H1 (cell line): Measurements from ENCODE around the gene PSPH. TPM values are rescaled to one million over a fixed set of nuclear protein-coding genes. Genes with fewer than 3 reads are reported as not detected.

Source experiments
- CTCF ChIA-PET: fragments of 300-600 bp; sonication (Branson Sonifier 250); formaldehyde crosslinking; loops from one replicate; lab custom pipeline; 2021; ENCODE audit not compliant: partially characterized antibody; lab: Charles Lee
- POLR2A ChIA-PET: fragments of 300-600 bp; sonication (Branson Sonifier 250); formaldehyde crosslinking; loops from one replicate; lab custom pipeline; 2021; ENCODE audit warnings: inconsistent platforms; ENCODE audit not compliant: partially characterized antibody; lab: Charles Lee
- DNase-seq, 2 experiments: peaks; one replicate each; pipeline versions ENCODE4 v3.0.0 to v3.0.0-alpha.2; 2010 to 2022; ENCODE audit warnings: low spot score in 2 of 2, low read depth in 1 of 2, mixed read lengths in 1 of 2
- FAIRE-seq: peaks from 2 replicates; lab custom pipeline; 2011; peaks lifted over from hg19 to GRCh38; lab: Jason Lieb, UNC
- H2AFZ ChIP-seq: 2 replicates; pipeline ENCODE4 v1.8.1; 2012; ENCODE audit warnings: low read length, inconsistent platforms
- H2AK5ac ChIP-seq: 2 replicates; pipeline ENCODE4 v1.6.1; 2013; ENCODE audit warnings: low read depth, low read length
- H2BK120ac ChIP-seq: replicated peaks from 2 replicates; pipeline ENCODE3; 2013; ENCODE audit warnings: low read depth, low read length, inconsistent platforms
- H2BK12ac ChIP-seq: 2 replicates; pipeline ENCODE4 v1.6.1; 2013; ENCODE audit warnings: low read depth, low read length
- H2BK15ac ChIP-seq: 2 replicates; pipeline ENCODE4 v1.6.1; 2013; ENCODE audit warnings: low read length
- H2BK20ac ChIP-seq: 2 replicates; pipeline ENCODE4 v1.6.1; 2013; ENCODE audit warnings: low read length
- H2BK5ac ChIP-seq: 2 replicates; pipeline ENCODE4 v1.6.1; 2013; ENCODE audit warnings: low read depth, low read length
- H3K14ac ChIP-seq: 2 replicates; pipeline ENCODE4 v1.6.1; 2013; ENCODE audit warnings: inconsistent platforms; ENCODE audit not compliant: insufficient read length
- H3K18ac ChIP-seq: 2 replicates; pipeline ENCODE4 v1.6.1; 2013; ENCODE audit warnings: low read length; ENCODE audit errors: extremely low read depth
- H3K23ac ChIP-seq: 2 replicates; pipeline ENCODE4 v1.6.1; 2013; ENCODE audit warnings: inconsistent platforms; ENCODE audit not compliant: insufficient read length
- H3K23me2 ChIP-seq: 2 replicates; pipeline ENCODE4 v1.6.1; 2013; ENCODE audit warnings: low read depth, low read length
- H3K27ac ChIP-seq: 2 replicates; pipeline ENCODE4 v1.6.1; 2011; ENCODE audit warnings: low read depth, low read length, inconsistent platforms
- H3K27me3 ChIP-seq, 4 experiments: replicated peaks in 1 of 4; 1 replicate in 1 of 4; 2 replicates in 3 of 4; pipeline versions ENCODE4 v1.6.1 to v1.8.1; 2011 to 2013; ENCODE audit warnings: low read length in 3 of 4, mild to moderate bottlenecking in 3 of 4, inconsistent platforms in 2 of 4, mixed read lengths in 2 of 4, moderate library complexity in 1 of 4; ENCODE audit not compliant: control insufficient read depth in 3 of 4, insufficient read depth in 3 of 4; ENCODE audit errors: extremely low read depth in 1 of 4
- H3K36me3 ChIP-seq, 4 experiments: 2 replicates each; pipeline versions ENCODE4 v1.6.1 to v1.8.1; 2011 to 2013; ENCODE audit warnings: mild to moderate bottlenecking in 4 of 4, low read length in 3 of 4, moderate library complexity in 2 of 4, control low read depth in 1 of 4, inconsistent platforms in 1 of 4; ENCODE audit not compliant: insufficient read depth in 4 of 4, control insufficient read depth in 2 of 4
- H3K4ac ChIP-seq: replicated peaks from 2 replicates; pipeline ENCODE3; 2013; ENCODE audit warnings: low read length, low read depth, mixed read lengths, inconsistent platforms; ENCODE audit not compliant: insufficient read length
- H3K4me1 ChIP-seq, 4 experiments: replicated peaks in 1 of 4; 1 replicate in 1 of 4; 2 replicates in 3 of 4; pipeline versions ENCODE4 v1.6.1 to v1.8.1; 2011 to 2013; ENCODE audit warnings: low read length in 3 of 4, inconsistent platforms in 2 of 4, mixed read lengths in 1 of 4; ENCODE audit not compliant: insufficient read depth in 4 of 4, control insufficient read depth in 3 of 4
- H3K4me2 ChIP-seq, 2 experiments: 2 replicates each; pipeline versions ENCODE4 v1.6.1 to v1.8.1; 2011 to 2013; ENCODE audit warnings: low read depth in 2 of 2, low read length in 2 of 2, control low read depth in 1 of 2, inconsistent platforms in 1 of 2, mild to moderate bottlenecking in 1 of 2; ENCODE audit not compliant: insufficient read depth in 1 of 2
- H3K4me3 ChIP-seq, 4 experiments: fragments of 200-600, 300-600 bp in 1 of 4; sonication (generic), shearing (Covaris generic), sonication (Bioruptor Twin) in 1 of 4; 2 replicates each; pipeline versions ENCODE4 v1.5.1 to v1.8.1; 2011 to 2016; ENCODE audit warnings: low read length in 4 of 4, low read depth in 3 of 4, control low read depth in 2 of 4, inconsistent platforms in 2 of 4, mild to moderate bottlenecking in 2 of 4, mixed read lengths in 1 of 4, moderate library complexity in 1 of 4; ENCODE audit not compliant: insufficient read depth in 2 of 4; ENCODE audit errors: extremely low read depth in 1 of 4
- H3K56ac ChIP-seq: replicated peaks from 2 replicates; pipeline ENCODE3; 2013; ENCODE audit warnings: low read depth, mild to moderate bottlenecking, mixed read lengths, low read length, inconsistent platforms; ENCODE audit not compliant: insufficient read length
- H3K79me1 ChIP-seq: 2 replicates; pipeline ENCODE4 v1.6.1; 2013; ENCODE audit warnings: low read depth, low read length, control low read depth
- H3K79me2 ChIP-seq, 2 experiments: 2 replicates each; pipeline versions ENCODE4 v1.6.1 to v1.8.1; 2012 to 2013; ENCODE audit warnings: low read length in 2 of 2, mild to moderate bottlenecking in 2 of 2, inconsistent platforms in 1 of 2; ENCODE audit not compliant: insufficient read depth in 2 of 2, control insufficient read depth in 1 of 2
- H3K9ac ChIP-seq, 4 experiments: replicated peaks in 1 of 4; 1 replicate in 1 of 4; 2 replicates in 3 of 4; pipeline versions ENCODE4 v1.6.1 to v1.8.1; 2011 to 2013; ENCODE audit warnings: low read depth in 3 of 4, low read length in 3 of 4, control low read depth in 2 of 4, mild to moderate bottlenecking in 2 of 4, moderate library complexity in 2 of 4, inconsistent platforms in 1 of 4; ENCODE audit errors: extremely low read depth in 1 of 4
- H3K9me3 ChIP-seq, 2 experiments: 2 replicates each; pipeline versions ENCODE4 v1.6.1 to v1.8.1; 2012 to 2013; ENCODE audit warnings: mild to moderate bottlenecking in 2 of 2, moderate library complexity in 2 of 2, control low read depth in 1 of 2, inconsistent platforms in 1 of 2, low read depth in 1 of 2, low read length in 1 of 2, mixed read lengths in 1 of 2; ENCODE audit not compliant: insufficient read depth in 2 of 2
- H4K20me1 ChIP-seq, 2 experiments: replicated peaks in 1 of 2; 2 replicates each; pipeline versions ENCODE3 to v1.8.1; 2011 to 2013; ENCODE audit warnings: inconsistent platforms in 2 of 2, low read length in 2 of 2, mild to moderate bottlenecking in 1 of 2; ENCODE audit not compliant: insufficient read depth in 2 of 2, control insufficient read depth in 1 of 2
- H4K5ac ChIP-seq: 2 replicates; pipeline ENCODE4 v1.6.1; 2013; ENCODE audit warnings: low read length, low read depth, mixed read lengths, inconsistent platforms; ENCODE audit not compliant: insufficient read length
- H4K8ac ChIP-seq: 2 replicates; pipeline ENCODE4 v1.8.0; 2013; ENCODE audit warnings: mild to moderate bottlenecking, moderate library complexity, low read length, inconsistent platforms; ENCODE audit not compliant: insufficient read depth; ENCODE audit errors: extremely low read depth
- H4K91ac ChIP-seq: replicated peaks from 2 replicates; pipeline ENCODE3; 2013; ENCODE audit warnings: low read length, mixed read lengths, inconsistent platforms; ENCODE audit not compliant: insufficient read length
- ATF3 ChIP-seq: IDR thresholded peaks from 2 replicates; pipeline ENCODE4 v1.6.1; 2011; ENCODE audit warnings: low read depth, mild to moderate bottlenecking, low read length; ENCODE audit not compliant: insufficient read depth
- CBX5 ChIP-seq: fragments of 300-800, 300-1000 bp; sonication (generic); IDR thresholded peaks from 2 replicates; pipeline ENCODE4 v1.7.1; 2016; ENCODE audit warnings: antibody characterized with exemption, low read length, low read depth
- GABPA ChIP-seq: IDR thresholded peaks from 2 replicates; pipeline ENCODE4 v1.6.1; 2011; ENCODE audit warnings: mild to moderate bottlenecking, low read length, moderate library complexity, borderline replicate concordance; ENCODE audit not compliant: insufficient read depth
- NANOG ChIP-seq: IDR thresholded peaks from 2 replicates; pipeline ENCODE4 v1.6.1; 2011; ENCODE audit warnings: low read length, low read depth, mild to moderate bottlenecking, inconsistent platforms; ENCODE audit not compliant: insufficient read depth, poor library complexity, severe bottlenecking
- RAD21 ChIP-seq, 2 experiments: IDR thresholded peaks in 1 of 2; conservative IDR thresholded peaks in 1 of 2; 2 replicates each; pipeline ENCODE4 v1.6.1; 2011; ENCODE audit warnings: low read depth in 2 of 2, low read length in 2 of 2, improper control_type of control experiment in 1 of 2, inconsistent platforms in 1 of 2, mild to moderate bottlenecking in 1 of 2, moderate library complexity in 1 of 2
- SP2 ChIP-seq: IDR thresholded peaks from 2 replicates; pipeline ENCODE4 v1.6.1; 2012; ENCODE audit warnings: mild to moderate bottlenecking, low read length, inconsistent platforms
- SUZ12 ChIP-seq: fragments of 200-600 bp; sonication (generic); IDR thresholded peaks from 2 replicates; pipeline ENCODE4 v1.6.1; 2012; ENCODE audit warnings: mild to moderate bottlenecking, inconsistent platforms, low read length, moderate library complexity, mixed read lengths
- WGBS, 2 experiments: shearing (Covaris generic) in 1 of 2; methylation state at CpG; one replicate each; pipeline versions ENCODE4 v1.1.6 to v1.1.7; 2013 to 2015; ENCODE audit warnings: low lambda C conversion rate in 2 of 2, mixed read lengths in 2 of 2, inconsistent platforms in 1 of 2, low coverage in 1 of 2, missing lambda C conversion rate in 1 of 2; ENCODE audit not compliant: insufficient replicate concordance in 2 of 2, insufficient coverage in 1 of 2, insufficient read length in 1 of 2; ENCODE audit errors: extremely low coverage in 1 of 2, missing lambda C conversion rate in 1 of 2; 5-methylcytosine and 5-hydroxymethylcytosine counted together
- polyA plus RNA-seq, 7 experiments: library from polyadenylated mRNA; depleted of rRNA in 3 of 7; stranded (reverse) in 5 of 7; unstranded in 2 of 7; fragments of >200 nt in 5 of 7; fragments of 200-250 nt in 2 of 7; gene quantifications; 1 replicate in 5 of 7; 2 replicates in 1 of 7; 4 replicates in 1 of 7; pipeline versions ENCODE4 v1.2.1 to v1.2.3, GENCODE V29; 2011 to 2013; ENCODE audit warnings: missing spikeins in 2 of 7, mixed read lengths in 2 of 7
- total RNA-seq: library from RNA; stranded (reverse); fragmentation: NEBNext Ultra II Directional; extraction: Animal tissue kit (Norgen Biotek cat#: 25700); gene quantifications from 2 replicates; pipeline ENCODE4 v1.2.1, GENCODE V29; 2021
- TF ChIP-seq, protein P1 (sequence below): IDR thresholded peaks from 2 replicates; pipeline ENCODE4 v1.6.1; 2012; ENCODE audit warnings: inconsistent platforms

PSPH gene
- total and polyA plus RNA-seq, 2 of the 8 experiments (the other 6 are each of a cell fraction or from before 2014, with no cell fraction given): 31.0 to 64.8 TPM

DNA sequence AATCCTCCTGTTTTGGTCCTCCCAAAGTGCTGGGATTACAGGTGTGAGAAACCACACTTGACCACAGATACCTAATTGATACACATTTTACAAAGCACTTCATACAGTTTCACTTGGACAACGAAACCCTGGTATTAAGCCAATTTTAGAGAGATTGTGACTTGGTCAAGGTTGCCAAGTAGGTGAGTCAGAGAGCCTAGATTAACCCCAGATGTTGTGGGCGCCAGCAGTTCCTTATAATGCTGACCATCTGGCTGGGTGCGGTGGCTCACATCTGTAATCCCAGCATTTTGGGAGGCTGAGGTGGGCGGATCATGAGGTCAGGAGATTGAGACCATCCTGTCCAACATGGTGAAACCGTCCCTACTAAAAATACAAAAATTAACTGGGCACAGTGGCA is 46.5 kb upstream of the PSPH start:
- H3K27me3 ChIP-seq: no peaks in the 10 kb centered on the region
- no peak overlapping the region for H2BK12ac ChIP-seq
- H3K56ac ChIP-seq: no peak overlapping the region
- H2BK15ac ChIP-seq: no peak overlapping the region
- no peak overlapping the region for H4K91ac ChIP-seq
- no peak overlapping the region for H2BK5ac ChIP-seq
- H3K23me2 ChIP-seq: no peaks in the 10 kb centered on the region
- H3K4me2 ChIP-seq: no peak overlapping the region
- TF ChIP-seq CBX5 (no peak), NANOG (no peak), ATF3 (no peak), SUZ12 (no peak), SP2 (no peak), GABPA (no peak), RAD21 (IDR thresholded peaks at IDR 0.05 in 1 of 2, conservative IDR thresholded peaks at IDR 0.05 in 1 of 2; ENCODE audit: low read depth in 2 of 2, low read length in 2 of 2) (no peak)
- TF ChIP-seq, protein P1, sequence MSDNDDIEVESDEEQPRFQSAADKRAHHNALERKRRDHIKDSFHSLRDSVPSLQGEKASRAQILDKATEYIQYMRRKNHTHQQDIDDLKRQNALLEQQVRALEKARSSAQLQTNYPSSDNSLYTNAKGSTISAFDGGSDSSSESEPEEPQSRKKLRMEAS: no peak
- H4K20me1 ChIP-seq: no peaks in the 10 kb centered on the region
- H3K4me3 ChIP-seq: no peak overlapping the region
- DNase-seq (no peak), FAIRE-seq (no peak)
- no peaks in the 10 kb centered on the region for H3K4me1 ChIP-seq
- H2AFZ ChIP-seq: no peak overlapping the region
- no peak overlapping the region for H4K5ac ChIP-seq
- POLR2A ChIA-PET: no interaction called here
- H3K23ac ChIP-seq: no peak overlapping the region
- peaks cover 0 to 7% of the 10 kb centered on the region in 2 experiments; a peak in 2 of 4 replicates for H3K9me3 ChIP-seq
- H2AK5ac ChIP-seq: no peak overlapping the region
- H3K27ac ChIP-seq: no peak overlapping the region
- CTCF ChIA-PET: interaction anchor here (0.6 kb wide), 1 partner anchor 23 kb away, joined by 3 read pairs; no protein-coding TSS in a partner anchor
- no peak overlapping the region for H2BK120ac ChIP-seq
- no peak overlapping the region for H4K8ac ChIP-seq
- H3K18ac ChIP-seq: no peak overlapping the region
- no peak overlapping the region for H2BK20ac ChIP-seq
- H3K79me1 ChIP-seq: no peaks in the 10 kb centered on the region
- peaks cover 0 to 22% (median 8%) of the 10 kb centered on the region in 4 experiments; a peak in 5 of 8 replicates for H3K36me3 ChIP-seq
- WGBS, 2 experiments: 91% methylated on average over 5 of the region's 5 CpGs; no CpG with 5 or more reads in 1 of the 2 experiments
- H3K79me2 ChIP-seq: no peaks in the 10 kb centered on the region
- H3K9ac ChIP-seq: no peak overlapping the region
- H3K4ac ChIP-seq: no peak overlapping the region
- H3K14ac ChIP-seq: no peak overlapping the region
